PC-3 (cell line): ENCODE results near the gene HYAL2.

ENCODE experiments used
- CTCF ChIP-seq: fragments of 300-600 bp; sonication (generic); conservative IDR thresholded peaks from 2 replicates; pipeline ENCODE4 v1.5.1; 2017; ENCODE audit warnings: antibody characterized with exemption, low read depth, mild to moderate bottlenecking, low read length
- EZH2 ChIP-seq: fragments of 300-600 bp; sonication (generic); IDR thresholded peaks from one replicate; pipeline ENCODE4 v1.6.1; 2017; ENCODE audit warnings: antibody characterized with exemption, mild to moderate bottlenecking, low read length; ENCODE audit not compliant: unreplicated experiment

GRCh38 chr3:50327129-50327528, 4.6 kb upstream of the HYAL2 start:
- TF ChIP-seq CTCF (no peak), EZH2 (no peak)
